Effector CD4-positive, alpha-beta T cell (primary cell): Measurements from ENCODE around the gene KATNAL1.
"Not testable (repeated sequence)": the region's sequence is repeated elsewhere in the genome, so short reads cannot be mapped to it uniquely, and the experiment has no call there.

ENCODE experiments used
- DNase-seq: peaks from one replicate; pipeline ENCODE4 v3.0.0-alpha.2; 2020

Gene KATNAL1

GRCh38 chr13:30204564-30204963 is 102.8 kb downstream of the KATNAL1 start:
- DNase-seq: no peak

GRCh38 chr13:30196025-30196424 is 111.3 kb downstream of the KATNAL1 start:
- DNase-seq: no peak

- no peak for DNase-seq
These were observed 112.4 kb downstream of the KATNAL1 start for GRCh38 chr13:30194906-30195305.

GRCh38 chr13:30193279-30194234 is 113.8 kb downstream of the KATNAL1 start:
- DNase-seq: no peak

GRCh38 chr13:30192320-30193093 is 114.8 kb downstream of the KATNAL1 start:
- DNase-seq: no peak

GRCh38 chr13:30191491-30192100 is 115.8 kb downstream of the KATNAL1 start:
- no peak for DNase-seq

GRCh38 chr13:30186634-30187415 is 120.5 kb downstream of the KATNAL1 start:
- DNase-seq: no peak

- DNase-seq: no peak
These were observed 125.3 kb downstream of the KATNAL1 start for GRCh38 chr13:30181888-30182651.

GRCh38 chr13:30179597-30180276 is 127.6 kb downstream of the KATNAL1 start:
- DNase-seq: no peak

GRCh38 chr13:30178976-30179375 is 128.4 kb downstream of the KATNAL1 start:
- DNase-seq: no peak

- DNase-seq: no peak
These were observed 132.2 kb downstream of the KATNAL1 start for GRCh38 chr13:30175166-30175565.

GRCh38 chr13:30174250-30174649 is 133.1 kb downstream of the KATNAL1 start:
- not testable (repeated sequence) for DNase-seq

GRCh38 chr13:30173303-30173610 is 134.1 kb downstream of the KATNAL1 start:
- DNase-seq: no peak

GRCh38 chr13:30172593-30173302 is 134.6 kb downstream of the KATNAL1 start:
- DNase-seq: no peak

GRCh38 chr13:30170569-30170968 is 136.8 kb downstream of the KATNAL1 start:
- DNase-seq: no peak

- DNase-seq: no peak
These were observed 137.9 kb downstream of the KATNAL1 start for GRCh38 chr13:30169442-30169841.

GRCh38 chr13:30165796-30166195 is 141.6 kb downstream of the KATNAL1 start:
- DNase-seq: no peak

- DNase-seq: no peak
These were observed 142.3 kb downstream of the KATNAL1 start for GRCh38 chr13:30165071-30165470.

GRCh38 chr13:30164146-30164545 is 143.2 kb downstream of the KATNAL1 start:
- no peak for DNase-seq

GRCh38 chr13:30163441-30163840 is 143.9 kb downstream of the KATNAL1 start:
- DNase-seq: no peak

- DNase-seq: no peak
These were observed 147.9 kb downstream of the KATNAL1 start for GRCh38 chr13:30159446-30159839.
